GM12878 (cell line): ENCODE measurements around the gene PGK1. TPM values are rescaled to one million over a fixed set of nuclear protein-coding genes. Genes with fewer than 3 reads are reported as not detected.

Source experiments
- ATF7 ChIP-seq: fragments of 450-650 bp; IDR thresholded peaks from 2 replicates; pipeline ENCODE4 v1.6.1; 2016; ENCODE audit warnings: low read depth, mild to moderate bottlenecking
- BACH1 ChIP-seq: fragments of 450-650 bp; IDR thresholded peaks from 2 replicates; pipeline ENCODE4 v1.6.1; 2017; ENCODE audit warnings: mild to moderate bottlenecking, borderline replicate concordance
- BCL11A ChIP-seq: IDR thresholded peaks from 2 replicates; pipeline ENCODE4 v1.6.1; 2011; ENCODE audit warnings: low read depth, low read length
- CHD4 ChIP-seq: fragments of 200-600 bp; sonication (generic); IDR thresholded peaks from 2 replicates; pipeline ENCODE4 v1.6.1; 2016; ENCODE audit warnings: mild to moderate bottlenecking
- CREB1 ChIP-seq: IDR thresholded peaks from 2 replicates; pipeline ENCODE4 v1.6.1; 2012; ENCODE audit warnings: low read depth, mild to moderate bottlenecking, inconsistent platforms
- DPF2 ChIP-seq: fragments of 450-650 bp; IDR thresholded peaks from 2 replicates; pipeline ENCODE4 v1.6.1; 2017; ENCODE audit warnings: mild to moderate bottlenecking
- EED ChIP-seq: sonication (generic); IDR thresholded peaks from 2 replicates; pipeline ENCODE4 v1.6.1; 2016; ENCODE audit warnings: antibody characterized with exemption, low read depth
- FOS ChIP-seq: IDR thresholded peaks from 3 replicates; pipeline ENCODE4 v1.6.1; 2011; ENCODE audit warnings: borderline replicate concordance; ENCODE audit not compliant: insufficient read length; ENCODE audit errors: extremely low read depth
- FOXK2 ChIP-seq: fragments of 450-650 bp; IDR thresholded peaks from 2 replicates; pipeline ENCODE4 v1.6.1; 2017; ENCODE audit warnings: mild to moderate bottlenecking, moderate library complexity
- FOXM1 ChIP-seq: IDR thresholded peaks from 2 replicates; pipeline ENCODE4 v1.6.1; 2012; ENCODE audit warnings: low read depth, mild to moderate bottlenecking, inconsistent platforms, low read length, moderate library complexity
- IKZF1 ChIP-seq: fragments of 450-650 bp; conservative IDR thresholded peaks from 2 replicates; pipeline ENCODE4 v1.6.1; 2017; ENCODE audit warnings: antibody characterized with exemption, mild to moderate bottlenecking
- JUNB ChIP-seq: IDR thresholded peaks from 2 replicates; pipeline ENCODE4 v1.6.1; 2016; ENCODE audit warnings: antibody characterized with exemption, mild to moderate bottlenecking
- KAT2A ChIP-seq: conservative IDR thresholded peaks from 2 replicates; pipeline ENCODE4 v1.6.1; 2011; ENCODE audit warnings: low read depth, low read length; ENCODE audit not compliant: control insufficient read depth
- NFYB ChIP-seq: IDR thresholded peaks from 2 replicates; pipeline ENCODE4 v1.6.1; 2011; ENCODE audit warnings: low read depth, mild to moderate bottlenecking, low read length, improper control_type of control experiment, moderate library complexity; ENCODE audit not compliant: insufficient read depth
- NR2C1 ChIP-seq: fragments of 450-650 bp; IDR thresholded peaks from 2 replicates; pipeline ENCODE4 v1.6.1; 2017; ENCODE audit warnings: antibody characterized with exemption, mild to moderate bottlenecking, moderate library complexity
- POLR2AphosphoS2 ChIP-seq: IDR thresholded peaks from 2 replicates; pipeline ENCODE4 v1.6.1; 2011; ENCODE audit warnings: low read depth, mild to moderate bottlenecking, low read length, improper control_type of control experiment, moderate library complexity
- POU2F2 ChIP-seq: IDR thresholded peaks from 3 replicates; pipeline ENCODE4 v1.6.1; 2011; ENCODE audit warnings: low read depth, mild to moderate bottlenecking, low read length, borderline replicate concordance
- RCOR1 ChIP-seq: conservative IDR thresholded peaks from 2 replicates; pipeline ENCODE4 v1.6.1; 2012; ENCODE audit warnings: low read depth, low read length, improper control_type of control experiment
- SIN3A ChIP-seq: IDR thresholded peaks from 2 replicates; pipeline ENCODE4 v1.6.1; 2012; ENCODE audit warnings: low read depth, low read length, improper control_type of control experiment
- SMAD5 ChIP-seq: IDR thresholded peaks from 2 replicates; pipeline ENCODE4 v1.6.1; 2016; ENCODE audit warnings: antibody characterized with exemption, low read depth
- SMARCA5 ChIP-seq: fragments of 450-650 bp; IDR thresholded peaks from 2 replicates; pipeline ENCODE4 v1.6.1; 2017; ENCODE audit warnings: mild to moderate bottlenecking
- SPI1 ChIP-seq: IDR thresholded peaks from 2 replicates; pipeline ENCODE4 v1.6.1; 2011; ENCODE audit warnings: low read depth, mild to moderate bottlenecking, low read length, moderate library complexity, borderline replicate concordance; ENCODE audit not compliant: insufficient read depth
- STAT1 ChIP-seq: fragments of 450-650 bp; conservative IDR thresholded peaks from 2 replicates; pipeline ENCODE4 v1.6.1; 2014; ENCODE audit warnings: antibody characterized with exemption, mild to moderate bottlenecking
- STAT3 ChIP-seq: IDR thresholded peaks from 2 replicates; pipeline ENCODE4 v1.6.1; 2011; ENCODE audit warnings: low read depth, low read length, improper control_type of control experiment
- YBX1 ChIP-seq: fragments of 450-650 bp; IDR thresholded peaks from 2 replicates; pipeline ENCODE4 v1.6.1; 2016; ENCODE audit warnings: antibody characterized with exemption
- ZNF24 ChIP-seq: fragments of 450-650 bp; IDR thresholded peaks from 2 replicates; pipeline ENCODE4 v1.6.1; 2017; ENCODE audit warnings: antibody characterized with exemption, mild to moderate bottlenecking
- ZNF274 ChIP-seq: IDR thresholded peaks from one replicate; pipeline ENCODE4 v1.8.0; 2011; ENCODE audit not compliant: insufficient read length, insufficient read depth
- polyA plus RNA-seq, 11 experiments: library from polyadenylated mRNA; depleted of rRNA in 4 of 11; unstranded in 6 of 11; stranded (reverse) in 5 of 11; fragments of >200 nt; fragmentation: Nextera tagmentation in 4 of 11; fragmentation: Illumina TruSeq in 1 of 11; extraction: Ambion mirVana in 4 of 11; extraction: Trizol in 1 of 11; gene quantifications; 1 replicate in 1 of 11; 2 replicates in 10 of 11; pipeline versions ENCODE4 v1.2.1 to v1.2.3, GENCODE V29; 2011 to 2016; ENCODE audit warnings: inconsistent platforms in 2 of 11, missing spikeins in 2 of 11, low read depth in 1 of 11
- total RNA-seq, 4 experiments: library from RNA; depleted of rRNA in 3 of 4; stranded (reverse); fragments of >200 nt in 3 of 4; fragmentation: Illumina TruSeq in 1 of 4; extraction: Trizol in 1 of 4; gene quantifications; 2 replicates each; pipeline versions ENCODE4 v1.2.1 to v1.2.3, GENCODE V29; 2013 to 2021
- TF ChIP-seq, protein P1 (sequence below): fragments of 450-650 bp; IDR thresholded peaks from 2 replicates; pipeline ENCODE4 v1.6.1; 2017; ENCODE audit warnings: borderline replicate concordance
- TF ChIP-seq, protein P2 (sequence below): IDR thresholded peaks from 2 replicates; pipeline ENCODE4 v1.6.1; 2011; ENCODE audit warnings: low read depth, mild to moderate bottlenecking, low read length, moderate library complexity, borderline replicate concordance; ENCODE audit errors: extremely low read depth
- TF ChIP-seq, protein P3 (sequence below): IDR thresholded peaks from 2 replicates; pipeline ENCODE4 v1.6.1; 2012; ENCODE audit warnings: low read depth, low read length, improper control_type of control experiment
- TF ChIP-seq, protein P4 (sequence below): IDR thresholded peaks from 2 replicates; pipeline ENCODE4 v1.6.1; 2011; ENCODE audit warnings: borderline replicate concordance, low read depth, mild to moderate bottlenecking, moderate library complexity, mixed read lengths, low read length; ENCODE audit not compliant: insufficient read depth; ENCODE audit errors: extremely low read length

The PGK1 gene
- total and polyA plus RNA-seq, 10 of the 15 experiments (the other 5 are each of a cell fraction or from before 2014, with no cell fraction given), result 370 to 1,825 (median 629) TPM

DNA sequence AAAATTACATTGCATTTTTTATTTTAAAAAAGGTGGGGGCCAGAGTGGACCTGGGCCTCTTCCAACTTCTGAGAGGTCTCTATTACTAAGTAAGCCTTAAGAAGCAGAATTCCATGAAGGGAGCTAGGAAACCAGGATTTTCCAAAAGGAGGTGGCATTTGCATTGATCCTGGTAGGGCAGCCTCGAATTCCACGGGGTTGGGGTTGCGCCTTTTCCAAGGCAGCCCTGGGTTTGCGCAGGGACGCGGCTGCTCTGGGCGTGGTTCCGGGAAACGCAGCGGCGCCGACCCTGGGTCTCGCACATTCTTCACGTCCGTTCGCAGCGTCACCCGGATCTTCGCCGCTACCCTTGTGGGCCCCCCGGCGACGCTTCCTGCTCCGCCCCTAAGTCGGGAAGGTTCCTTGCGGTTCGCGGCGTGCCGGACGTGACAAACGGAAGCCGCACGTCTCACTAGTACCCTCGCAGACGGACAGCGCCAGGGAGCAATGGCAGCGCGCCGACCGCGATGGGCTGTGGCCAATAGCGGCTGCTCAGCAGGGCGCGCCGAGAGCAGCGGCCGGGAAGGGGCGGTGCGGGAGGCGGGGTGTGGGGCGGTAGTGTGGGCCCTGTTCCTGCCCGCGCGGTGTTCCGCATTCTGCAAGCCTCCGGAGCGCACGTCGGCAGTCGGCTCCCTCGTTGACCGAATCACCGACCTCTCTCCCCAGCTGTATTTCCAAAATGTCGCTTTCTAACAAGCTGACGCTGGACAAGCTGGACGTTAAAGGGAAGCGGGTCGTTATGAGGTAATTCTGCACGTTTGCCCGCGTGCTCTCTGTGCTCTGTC is at the start of gene PGK1 (continued):
- TF ChIP-seq FOS, result no peak
- TF ChIP-seq NFYB, result peak; percentile 82
- 0 out of 2 replicates have a peak, but pooled peaks have one; percentile 11 for TF ChIP-seq ATF7
- TF ChIP-seq ZNF274, result no peak
- no peak for TF ChIP-seq STAT3
- peak; percentile 69; the same call in 2 of the 3 replicates for TF ChIP-seq POU2F2
- no peak for TF ChIP-seq JUNB
- peak; percentile 17; the same call in 1 of the 2 replicates for TF ChIP-seq SIN3A
- TF ChIP-seq NR2C1, result no peak
- TF ChIP-seq KAT2A, result no peak
- TF ChIP-seq YBX1, result no peak
- peak; percentile 93 for TF ChIP-seq DPF2
- no peak for TF ChIP-seq SMARCA5
- no peak for TF ChIP-seq BCL11A
- peak; percentile 40; the same call in 1 of the 2 replicates for TF ChIP-seq EED
- TF ChIP-seq POLR2AphosphoS2, result peak; percentile 90
- TF ChIP-seq, protein P1, sequence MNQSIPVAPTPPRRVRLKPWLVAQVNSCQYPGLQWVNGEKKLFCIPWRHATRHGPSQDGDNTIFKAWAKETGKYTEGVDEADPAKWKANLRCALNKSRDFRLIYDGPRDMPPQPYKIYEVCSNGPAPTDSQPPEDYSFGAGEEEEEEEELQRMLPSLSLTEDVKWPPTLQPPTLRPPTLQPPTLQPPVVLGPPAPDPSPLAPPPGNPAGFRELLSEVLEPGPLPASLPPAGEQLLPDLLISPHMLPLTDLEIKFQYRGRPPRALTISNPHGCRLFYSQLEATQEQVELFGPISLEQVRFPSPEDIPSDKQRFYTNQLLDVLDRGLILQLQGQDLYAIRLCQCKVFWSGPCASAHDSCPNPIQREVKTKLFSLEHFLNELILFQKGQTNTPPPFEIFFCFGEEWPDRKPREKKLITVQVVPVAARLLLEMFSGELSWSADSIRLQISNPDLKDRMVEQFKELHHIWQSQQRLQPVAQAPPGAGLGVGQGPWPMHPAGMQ, result no peak
- peak; percentile 88 for TF ChIP-seq CREB1
- peak; percentile 65; the same call in 1 of the 2 replicates for TF ChIP-seq SMAD5
- TF ChIP-seq RCOR1, result no peak
- TF ChIP-seq ZNF24, result no peak
- TF ChIP-seq, protein P2, sequence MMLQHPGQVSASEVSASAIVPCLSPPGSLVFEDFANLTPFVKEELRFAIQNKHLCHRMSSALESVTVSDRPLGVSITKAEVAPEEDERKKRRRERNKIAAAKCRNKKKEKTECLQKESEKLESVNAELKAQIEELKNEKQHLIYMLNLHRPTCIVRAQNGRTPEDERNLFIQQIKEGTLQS, result no peak
- no peak for TF ChIP-seq CHD4
- no peak for TF ChIP-seq FOXK2
- TF ChIP-seq BACH1, result no peak
- TF ChIP-seq SPI1, result peak; percentile 48
- TF ChIP-seq IKZF1, result peak; percentile 82
- TF ChIP-seq, protein P3, sequence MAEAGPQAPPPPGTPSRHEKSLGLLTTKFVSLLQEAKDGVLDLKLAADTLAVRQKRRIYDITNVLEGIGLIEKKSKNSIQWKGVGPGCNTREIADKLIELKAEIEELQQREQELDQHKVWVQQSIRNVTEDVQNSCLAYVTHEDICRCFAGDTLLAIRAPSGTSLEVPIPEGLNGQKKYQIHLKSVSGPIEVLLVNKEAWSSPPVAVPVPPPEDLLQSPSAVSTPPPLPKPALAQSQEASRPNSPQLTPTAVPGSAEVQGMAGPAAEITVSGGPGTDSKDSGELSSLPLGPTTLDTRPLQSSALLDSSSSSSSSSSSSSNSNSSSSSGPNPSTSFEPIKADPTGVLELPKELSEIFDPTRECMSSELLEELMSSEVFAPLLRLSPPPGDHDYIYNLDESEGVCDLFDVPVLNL, result no peak
- TF ChIP-seq FOXM1, result no peak
- no peak for TF ChIP-seq STAT1
- TF ChIP-seq, protein P4, sequence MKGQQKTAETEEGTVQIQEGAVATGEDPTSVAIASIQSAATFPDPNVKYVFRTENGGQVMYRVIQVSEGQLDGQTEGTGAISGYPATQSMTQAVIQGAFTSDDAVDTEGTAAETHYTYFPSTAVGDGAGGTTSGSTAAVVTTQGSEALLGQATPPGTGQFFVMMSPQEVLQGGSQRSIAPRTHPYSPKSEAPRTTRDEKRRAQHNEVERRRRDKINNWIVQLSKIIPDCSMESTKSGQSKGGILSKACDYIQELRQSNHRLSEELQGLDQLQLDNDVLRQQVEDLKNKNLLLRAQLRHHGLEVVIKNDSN, result no peak
